Heart left ventricle (tissue), 16 donors: ENCODE data around the gene FAM53B. TPM values are rescaled to one million over a fixed set of nuclear protein-coding genes. Genes with fewer than 3 reads are reported as not detected.
A peak's percentile ranks its signal among the peaks of the same experiment; 100 is the strongest.

Source experiments
- ATAC-seq, 4 donors: fragments of 200-7000 bp; cut with Tn5 transposase; one replicate each; pipeline ENCODE4 v1.9.1; 2020 to 2022; ENCODE audit warnings: moderate library complexity in 4 of 4, mild to moderate bottlenecking in 3 of 4, moderate number of reproducible peaks in 1 of 4
- DNase-seq, 5 donors: peaks; one replicate each; pipeline ENCODE4 v3.0.0-alpha.2; 2020
- H3K27ac ChIP-seq, 12 donors: fragments of 200-600 bp; sonication (generic) in 4 of 12; one replicate each; pipeline versions ENCODE4 v1.5.0 to v1.8.0; 2016 to 2022; ENCODE audit warnings: mild to moderate bottlenecking in 2 of 12
- H3K27me3 ChIP-seq, 9 donors: fragments of 200-600 bp; sonication (generic) in 2 of 9; one replicate each; pipeline versions ENCODE4 v1.5.1 to v1.8.0; 2016 to 2022; ENCODE audit warnings: mild to moderate bottlenecking in 3 of 9
- H3K36me3 ChIP-seq, 9 donors: fragments of 200-600 bp; sonication (generic) in 2 of 9; one replicate each; pipeline versions ENCODE4 v1.5.0 to v1.8.0; 2018 to 2022; ENCODE audit warnings: mild to moderate bottlenecking in 2 of 9
- H3K4me1 ChIP-seq, 12 donors: fragments of 200-600 bp; sonication (generic) in 4 of 12; one replicate each; pipeline versions ENCODE4 v1.5.0 to v1.8.0; 2016 to 2022; ENCODE audit warnings: mild to moderate bottlenecking in 3 of 12
- H3K4me3 ChIP-seq, 12 donors: fragments of 200-600 bp; sonication (generic) in 4 of 12; one replicate each; pipeline versions ENCODE4 v1.5.0 to v1.8.0; 2017 to 2022; ENCODE audit warnings: mild to moderate bottlenecking in 9 of 12, moderate library complexity in 4 of 12
- H3K9me3 ChIP-seq, 12 donors: fragments of 200-600 bp; sonication (generic) in 4 of 12; one replicate each; pipeline versions ENCODE4 v1.5.0 to v1.8.0; 2016 to 2022; ENCODE audit warnings: mild to moderate bottlenecking in 1 of 12
- CTCF ChIP-seq, 12 donors: fragments of 200-600 bp; sonication (generic) in 4 of 12; IDR thresholded peaks; one replicate each; pipeline versions ENCODE4 v1.5.0 to v1.8.0; 2018 to 2022; ENCODE audit warnings: antibody characterized with exemption in 12 of 12, mild to moderate bottlenecking in 5 of 12
- POLR2A ChIP-seq, 2 donors: fragments of 450-650 bp; IDR thresholded peaks; one replicate each; pipeline ENCODE4 v1.6.1; 2017; ENCODE audit warnings: antibody characterized with exemption in 2 of 2, mild to moderate bottlenecking in 2 of 2, moderate library complexity in 2 of 2
- WGBS, 4 donors: extraction: QIAGEN DNeasy Blood & Tissue Kit in 2 of 4; methylation state at CpG; one replicate each; pipeline versions ENCODE4 v1.1.5 to v1.1.7; 2013 to 2018; 5-methylcytosine and 5-hydroxymethylcytosine counted together
- intact Hi-C, 10 donors: fragments of 100-400 bp; cut with DNase I; formaldehyde crosslinking; loops; one replicate each; pipeline versions ENCODE4 v1.11.1 to v1.14.2; 2022
- polyA plus RNA-seq, 2 donors: library from polyadenylated mRNA; stranded (reverse); fragments of 200-250 nt; gene quantifications; one replicate each; pipeline ENCODE4 v1.2.3, GENCODE V29; 2013
- total RNA-seq, 9 donors: library from RNA; depleted of rRNA in 2 of 9; stranded (reverse); fragments of >200 nt in 2 of 9; fragmentation: NEBNext Ultra II Directional in 3 of 9; extraction: Animal tissue kit (Norgen Biotek cat#: 25700) in 3 of 9; gene quantifications; one replicate each; pipeline versions ENCODE4 v1.1.0 to v1.2.4, GENCODE V29; 2016 to 2023
- donor health status: ischemic (EF 13 %, LVEDD 7.1; RV severe dilation, severe dysfunction).
- donor health status: healthy with polysubstance abuse.
- donor health status: DM: no; HTN: yes; CAD: no.
- donor health status: DM: no; HTN: no; CAD: no.
- donor health status: ischemic (EF 25% LVEDD 6.9; RV normal size, moderate dysfunction).
- donor health status: ischemic (EF 25% LVEDD 5.7; RV mildly dilated, moderate dysfunction).
- donor health status: healthy.
- donor health status: DM: yes; HTN: yes; CAD: no.
- donor health status: ischemic (EF 35%, LVEDD 5.7; RV mildly dilated, moderate dysfunction).
- donor health status: nonischemic (EF 11% LVEDD 7.7; RV severe dilation, severe dysfunction).
- donor health status: DM: yes; HTN: yes; CAD: no.
- donor health status: PGD.
- donor health status: ischemic (EF 29% LVEDD 5.4; RV normal size, mild dysfunction).
- donor health status: nonischemic (EF 23%, LVEDD 6.1; RV moderate dilation, normal function).

The FAM53B gene
- total and polyA plus RNA-seq, 11 donors, result 23.7 to 57.7 (median 35.5) TPM

- no peak for DNase-seq
- H3K36me3 ChIP-seq, result no peaks in the 10 kb centered on the region
- H3K27ac ChIP-seq, result no peak overlapping the region
- peaks cover 0 to 18% (median 4%) of the 10 kb centered on the region in 12 donors for H3K4me1 ChIP-seq
- WGBS, 4 donors, result 93 to 97% (median 95%) methylated on average over 14 to 18 of the region's 18 CpGs
- TF ChIP-seq POLR2A (IDR thresholded peaks at IDR 0.05) (no peak), CTCF (IDR thresholded peaks at IDR 0.05) (no peak)
- H3K4me3 ChIP-seq, result no peak overlapping the region
- intact Hi-C loops, result no loop called here
- no peaks in the 10 kb centered on the region for H3K27me3 ChIP-seq
- H3K9me3 ChIP-seq, result no peaks in the 10 kb centered on the region
- ATAC-seq, result no peak
Measured at GRCh38 chr10:124607693-124608092, 136.5 kb downstream of the FAM53B start.

GRCh38 chr10:124606822-124607221 lies 137.4 kb downstream of the FAM53B start:
- TF ChIP-seq CTCF (IDR thresholded peaks at IDR 0.05) (no peak), POLR2A (IDR thresholded peaks at IDR 0.05) (no peak)
- WGBS, 4 donors, result 53 to 64% (median 56%) methylated on average over 10 of the region's 10 CpGs
- H3K27ac ChIP-seq, result no peak overlapping the region
- no peaks in the 10 kb centered on the region for H3K36me3 ChIP-seq
- DNase-seq, result peak in 1 of 5 donors; percentile 55
- H3K9me3 ChIP-seq, result no peaks in the 10 kb centered on the region
- H3K4me1 ChIP-seq, result peaks cover 0 to 9% (median 0%) of the 10 kb centered on the region in 12 donors
- no peak for ATAC-seq
- H3K4me3 ChIP-seq, result no peak overlapping the region
- H3K27me3 ChIP-seq, result no peaks in the 10 kb centered on the region
- intact Hi-C loops, result no loop called here

GRCh38 chr10:124605856-124606812 lies 138.0 kb downstream of the FAM53B start:
- H3K4me3 ChIP-seq, result no peak overlapping the region
- peaks cover 0 to 5% (median 0%) of the 10 kb centered on the region in 12 donors for H3K4me1 ChIP-seq
- peak in 1 of 5 donors; percentile 56 for DNase-seq
- TF ChIP-seq CTCF (IDR thresholded peaks at IDR 0.05), result no peak
- TF ChIP-seq POLR2A (IDR thresholded peaks at IDR 0.05), result no peak
- H3K9me3 ChIP-seq, result no peaks in the 10 kb centered on the region
- intact Hi-C loops, result no loop called here
- H3K27me3 ChIP-seq, result no peaks in the 10 kb centered on the region
- ATAC-seq, result no peak
- no peak overlapping the region for H3K27ac ChIP-seq
- H3K36me3 ChIP-seq, result no peaks in the 10 kb centered on the region
- WGBS, 4 donors, result 81 to 85% (median 84%) methylated on average over 21 to 31 of the region's 31 CpGs

GRCh38 chr10:124605481-124605855 lies 138.7 kb downstream of the FAM53B start:
- intact Hi-C loops, result no loop called here
- DNase-seq (peak in 1 of 5 donors; percentile 10), ATAC-seq (no peak)
- Histone ChIP-seq H3K27me3 (no peaks in the 10 kb centered on the region), H3K9me3 (no peaks in the 10 kb centered on the region), H3K36me3 (no peaks in the 10 kb centered on the region), H3K4me3 (no peak overlapping the region), H3K27ac (no peak overlapping the region), H3K4me1 (peaks cover 0 to 5% (median 0%) of the 10 kb centered on the region in 12 donors)
- 93 to 100% (median 96%) methylated on average over 5 of the region's 5 CpGs for WGBS, 4 donors
- no peak for TF ChIP-seq CTCF (IDR thresholded peaks at IDR 0.05)
- no peak for TF ChIP-seq POLR2A (IDR thresholded peaks at IDR 0.05)
